Activated CD4-positive, alpha-beta T cell treated with anti-CD3 and anti-CD28 coated beads, Interleukin-2, amount 10 ng/mL, durations not matched to agents 24 days and 14 days (primary cell): ENCODE results near the gene GIPC2. TPM values are rescaled to one million over a fixed set of nuclear protein-coding genes. Genes with fewer than 3 reads are reported as not detected.
"Not testable (repeated sequence)": the region's sequence is repeated elsewhere in the genome, so short reads cannot be mapped to it uniquely, and the experiment has no call there.

ENCODE experiments used
- DNase-seq: peaks from one replicate; pipeline ENCODE4 v3.0.0; 2022
- H3K27ac Mint-ChIP-seq: one replicate; pipeline ENCODE4 v1.8.0; 2022; ENCODE audit warnings: mild to moderate bottlenecking, mixed read lengths
- H3K27me3 Mint-ChIP-seq: one replicate; pipeline ENCODE4 v1.8.0; 2022; ENCODE audit warnings: mixed read lengths
- H3K36me3 Mint-ChIP-seq: one replicate; pipeline ENCODE4 v1.8.0; 2022; ENCODE audit warnings: low read depth, mild to moderate bottlenecking, mixed read lengths
- H3K4me1 Mint-ChIP-seq: one replicate; pipeline ENCODE4 v1.8.0; 2021; ENCODE audit warnings: mixed read lengths
- H3K4me3 Mint-ChIP-seq: one replicate; pipeline ENCODE4 v1.8.0; 2022; ENCODE audit warnings: mild to moderate bottlenecking, moderate library complexity, mixed read lengths
- H3K9me3 Mint-ChIP-seq: one replicate; pipeline ENCODE4 v1.8.0; 2021; ENCODE audit warnings: mixed read lengths
- intact Hi-C: fragments of 100-400 bp; cut with micrococcal nuclease; formaldehyde crosslinking; loops from one replicate; pipeline ENCODE4 v1.15.1; 2023
- total RNA-seq: library from RNA; stranded (reverse); gene quantifications from 2 replicates; pipeline ENCODE4 v1.2.3, GENCODE V29; 2022

Gene GIPC2
- total RNA-seq, 1 donor from 2014 or later: not detected

- DNase-seq: no peak
- Mint-ChIP-seq H3K9me3 (peaks cover 5% of the 10 kb centered on the region), H3K36me3 (no peaks in the 10 kb centered on the region), H3K4me3 (no peak overlapping the region), H3K27me3 (peaks cover 13% of the 10 kb centered on the region), H3K4me1 (no peaks in the 10 kb centered on the region), H3K27ac (no peak overlapping the region)
- intact Hi-C loops: no loop called here
Measured at GRCh38 chr1:78101514-78101913, 55.7 kb downstream of the GIPC2 start.

- no peaks in the 10 kb centered on the region for H3K36me3 Mint-ChIP-seq
- peaks cover 5% of the 10 kb centered on the region for H3K9me3 Mint-ChIP-seq
- intact Hi-C loops: no loop called here
- H3K4me3 Mint-ChIP-seq: no peak overlapping the region
- H3K27ac Mint-ChIP-seq: no peak overlapping the region
- peaks cover 12% of the 10 kb centered on the region for H3K27me3 Mint-ChIP-seq
- DNase-seq: no peak
- H3K4me1 Mint-ChIP-seq: no peaks in the 10 kb centered on the region
Measured at GRCh38 chr1:78102082-78102481, 56.3 kb downstream of the GIPC2 start.

GRCh38 chr1:78102916-78103315, 57.1 kb downstream of the GIPC2 start:
- intact Hi-C loops: no loop called here
- Mint-ChIP-seq H3K27me3 (peaks cover 12% of the 10 kb centered on the region), H3K4me1 (no peaks in the 10 kb centered on the region), H3K36me3 (no peaks in the 10 kb centered on the region), H3K9me3 (peaks cover 3% of the 10 kb centered on the region), H3K27ac (no peak overlapping the region), H3K4me3 (no peak overlapping the region)
- no peak for DNase-seq

- H3K27me3 Mint-ChIP-seq: peaks cover 12% of the 10 kb centered on the region
- H3K36me3 Mint-ChIP-seq: no peaks in the 10 kb centered on the region
- H3K27ac Mint-ChIP-seq: no peak overlapping the region
- intact Hi-C loops: no loop called here
- no peak for DNase-seq
- no peaks in the 10 kb centered on the region for H3K4me1 Mint-ChIP-seq
- no peaks in the 10 kb centered on the region for H3K9me3 Mint-ChIP-seq
- H3K4me3 Mint-ChIP-seq: no peak overlapping the region
Measured at GRCh38 chr1:78104322-78104721, 58.6 kb downstream of the GIPC2 start.

GRCh38 chr1:78109659-78110058, 63.9 kb downstream of the GIPC2 start:
- H3K9me3 Mint-ChIP-seq, H3K36me3 Mint-ChIP-seq, H3K4me3 Mint-ChIP-seq, DNase-seq, H3K4me1 Mint-ChIP-seq, H3K27me3 Mint-ChIP-seq, H3K27ac Mint-ChIP-seq: not testable (repeated sequence)
- intact Hi-C loops: loop anchor here (5.0 to 10.0 kb wide), 3 partner anchors 65 to 962 kb away; partner anchors contain the start of genes GIPC2 and USP33

GRCh38 chr1:78113156-78113916, 67.6 kb downstream of the GIPC2 start:
- H3K27ac Mint-ChIP-seq: no peak overlapping the region
- no peak overlapping the region for H3K4me3 Mint-ChIP-seq
- intact Hi-C loops: loop anchor here (5.0 to 10.0 kb wide), 3 partner anchors 69 to 966 kb away; partner anchors contain the start of genes GIPC2 and USP33
- H3K36me3 Mint-ChIP-seq: no peaks in the 10 kb centered on the region
- H3K9me3 Mint-ChIP-seq: no peaks in the 10 kb centered on the region
- DNase-seq: no peak
- H3K4me1 Mint-ChIP-seq: peaks cover 3% of the 10 kb centered on the region
- H3K27me3 Mint-ChIP-seq: peaks cover 3% of the 10 kb centered on the region

GRCh38 chr1:78114034-78114956, 68.5 kb downstream of the GIPC2 start:
- Mint-ChIP-seq H3K27ac (no peak overlapping the region), H3K36me3 (no peaks in the 10 kb centered on the region), H3K27me3 (peaks cover 3% of the 10 kb centered on the region), H3K4me3 (no peak overlapping the region), H3K9me3 (no peaks in the 10 kb centered on the region), H3K4me1 (peaks cover 3% of the 10 kb centered on the region)
- intact Hi-C loops: loop anchor here (1.0 to 10.0 kb wide), 6 partner anchors 69 to 967 kb away; partner anchors contain the start of genes DNAJB4, FUBP1, GIPC2 and USP33
- DNase-seq: peak; percentile 89

GRCh38 chr1:78120485-78120884, 74.7 kb downstream of the GIPC2 start:
- H3K27me3 Mint-ChIP-seq, H3K4me1 Mint-ChIP-seq, H3K4me3 Mint-ChIP-seq, H3K9me3 Mint-ChIP-seq, intact Hi-C loops, H3K36me3 Mint-ChIP-seq, H3K27ac Mint-ChIP-seq, DNase-seq: not testable (repeated sequence)

- Mint-ChIP-seq H3K27ac (no peak overlapping the region), H3K27me3 (peaks cover 2% of the 10 kb centered on the region), H3K9me3 (no peaks in the 10 kb centered on the region), H3K4me1 (no peaks in the 10 kb centered on the region), H3K36me3 (no peaks in the 10 kb centered on the region), H3K4me3 (no peak overlapping the region)
- no peak for DNase-seq
- intact Hi-C loops: no loop called here
Measured at GRCh38 chr1:78121710-78122109, 75.9 kb downstream of the GIPC2 start.

- Mint-ChIP-seq H3K9me3 (no peaks in the 10 kb centered on the region), H3K27ac (no peak overlapping the region), H3K27me3 (peaks cover 2% of the 10 kb centered on the region), H3K36me3 (no peaks in the 10 kb centered on the region), H3K4me1 (no peaks in the 10 kb centered on the region), H3K4me3 (no peak overlapping the region)
- DNase-seq: no peak
- intact Hi-C loops: no loop called here
Measured at GRCh38 chr1:78122389-78122788, 76.6 kb downstream of the GIPC2 start.

GRCh38 chr1:78126506-78126905, 80.7 kb downstream of the GIPC2 start:
- no peaks in the 10 kb centered on the region for H3K4me1 Mint-ChIP-seq
- DNase-seq: no peak
- no peaks in the 10 kb centered on the region for H3K36me3 Mint-ChIP-seq
- peaks cover 2% of the 10 kb centered on the region for H3K27me3 Mint-ChIP-seq
- no peak overlapping the region for H3K27ac Mint-ChIP-seq
- H3K4me3 Mint-ChIP-seq: no peak overlapping the region
- intact Hi-C loops: no loop called here
- H3K9me3 Mint-ChIP-seq: no peaks in the 10 kb centered on the region

- Mint-ChIP-seq H3K27ac (no peak overlapping the region), H3K36me3 (no peaks in the 10 kb centered on the region), H3K4me3 (no peak overlapping the region), H3K27me3 (peaks cover 10% of the 10 kb centered on the region), H3K9me3 (no peaks in the 10 kb centered on the region), H3K4me1 (no peaks in the 10 kb centered on the region)
- intact Hi-C loops: loop anchor here (5.0 kb wide), 1 partner anchor 545 kb away; no protein-coding TSS in a partner anchor
- DNase-seq: no peak
Measured at GRCh38 chr1:78132174-78132947, 86.6 kb downstream of the GIPC2 start.

GRCh38 chr1:78132948-78133322, 87.2 kb downstream of the GIPC2 start:
- no peak overlapping the region for H3K4me3 Mint-ChIP-seq
- H3K27ac Mint-ChIP-seq: no peak overlapping the region
- intact Hi-C loops: loop anchor here (5.0 kb wide), 1 partner anchor 544 kb away; no protein-coding TSS in a partner anchor
- no peak for DNase-seq
- no peaks in the 10 kb centered on the region for H3K9me3 Mint-ChIP-seq
- H3K27me3 Mint-ChIP-seq: peaks cover 14% of the 10 kb centered on the region
- H3K36me3 Mint-ChIP-seq: no peaks in the 10 kb centered on the region
- no peaks in the 10 kb centered on the region for H3K4me1 Mint-ChIP-seq
